SK-N-SH treated with all-trans-retinoic acid at 6 μM for 48 hours (cell line): ENCODE measurements around the gene SERP2.

Experiments used
- ATAC-seq: fragments of 200-7000 bp; cut with Tn5 transposase; 3 replicates; pipeline ENCODE4 v1.9.1; 2020; ENCODE audit warnings: mild to moderate bottlenecking, moderate library complexity
- ARNTL ChIP-seq: fragments of 450-650 bp; formaldehyde crosslinking; IDR thresholded peaks from 2 replicates; pipeline ENCODE4 v1.5.0; 2020; ENCODE audit warnings: low read depth, mild to moderate bottlenecking, moderate library complexity, borderline replicate concordance
- BACH2 ChIP-seq: fragments of 250-450 bp; sonication (Bioruptor Pico); IDR thresholded peaks from 2 replicates; pipeline ENCODE4 v1.9.0; 2021; ENCODE audit warnings: mild to moderate bottlenecking, borderline replicate concordance
- CSDC2 ChIP-seq: fragments of 250-450 bp; sonication (Bioruptor Pico); IDR thresholded peaks from 2 replicates; pipeline ENCODE4 v1.5.0; 2020; ENCODE audit warnings: mild to moderate bottlenecking, moderate library complexity
- GLIS3 ChIP-seq: fragments of 250-450 bp; sonication (Bioruptor Pico); IDR thresholded peaks from 2 replicates; pipeline ENCODE4 v1.5.0; 2020; ENCODE audit warnings: mild to moderate bottlenecking, moderate library complexity
- ISL1 ChIP-seq: fragments of 250-450 bp; sonication (Bioruptor Pico); IDR thresholded peaks from 2 replicates; pipeline ENCODE4 v2.1.2; 2022; ENCODE audit warnings: mild to moderate bottlenecking, moderate library complexity
- OSR1 ChIP-seq: fragments of 250-450 bp; sonication (Bioruptor Pico); IDR thresholded peaks from 2 replicates; pipeline ENCODE4 v1.8.0; 2022; ENCODE audit warnings: moderate library complexity, mild to moderate bottlenecking, inconsistent platforms
- PPARA ChIP-seq: fragments of 250-450 bp; sonication (Bioruptor Pico); IDR thresholded peaks from 2 replicates; pipeline ENCODE4 v1.5.0; 2020; ENCODE audit warnings: mild to moderate bottlenecking, borderline replicate concordance
- RARB ChIP-seq: fragments of 250-450 bp; sonication (Bioruptor Pico); IDR thresholded peaks from 2 replicates; pipeline ENCODE4 v1.8.0; 2021; ENCODE audit warnings: mild to moderate bottlenecking, moderate library complexity
- SNAI2 ChIP-seq: fragments of 250-450 bp; sonication (Bioruptor Pico); IDR thresholded peaks from 2 replicates; pipeline ENCODE4 v1.5.0; 2020; ENCODE audit warnings: mild to moderate bottlenecking, moderate library complexity
- TCF4 ChIP-seq: fragments of 250-450 bp; sonication (Bioruptor Pico); IDR thresholded peaks from 2 replicates; pipeline ENCODE4 v1.8.0; 2021; ENCODE audit warnings: mild to moderate bottlenecking, moderate library complexity, borderline replicate concordance
- TOX ChIP-seq: fragments of 250-450 bp; sonication (Bioruptor Pico); IDR thresholded peaks from 2 replicates; pipeline ENCODE4 v1.8.0; 2021; ENCODE audit warnings: mild to moderate bottlenecking, moderate library complexity, borderline replicate concordance
- ZC3H10 ChIP-seq: fragments of 250-450 bp; sonication (Bioruptor Pico); IDR thresholded peaks from 2 replicates; pipeline ENCODE4 v1.5.1; 2021; ENCODE audit warnings: mild to moderate bottlenecking, moderate library complexity
- ZFP30 ChIP-seq: fragments of 450-650 bp; formaldehyde crosslinking; IDR thresholded peaks from 2 replicates; pipeline ENCODE4 v1.5.0; 2022; ENCODE audit warnings: mild to moderate bottlenecking, moderate library complexity
- ZNF8 ChIP-seq: fragments of 450-650 bp; formaldehyde crosslinking; IDR thresholded peaks from 2 replicates; pipeline ENCODE4 v1.5.0; 2020; ENCODE audit warnings: mild to moderate bottlenecking, moderate library complexity
- TF ChIP-seq, protein P1 (sequence below): fragments of 250-450 bp; sonication (Bioruptor Pico); IDR thresholded peaks from 2 replicates; pipeline ENCODE4 v1.8.0; 2020; ENCODE audit warnings: mild to moderate bottlenecking, moderate library complexity, borderline replicate concordance
- TF ChIP-seq, protein P2 (sequence below): fragments of 250-450 bp; sonication (Bioruptor Pico); IDR thresholded peaks from 2 replicates; pipeline ENCODE4 v1.5.1; 2020; ENCODE audit warnings: low read depth, mild to moderate bottlenecking, moderate library complexity
- TF ChIP-seq, protein P3 (sequence below): fragments of 250-450 bp; sonication (Bioruptor Pico); IDR thresholded peaks from 2 replicates; pipeline ENCODE4 v1.5.0; 2020; ENCODE audit warnings: mild to moderate bottlenecking, moderate library complexity
- TF ChIP-seq, protein P4 (sequence below): fragments of 250-450 bp; sonication (Bioruptor Pico); IDR thresholded peaks from 2 replicates; pipeline ENCODE4 v1.5.1; 2021; ENCODE audit warnings: mild to moderate bottlenecking, moderate library complexity

SERP2 gene

DNA sequence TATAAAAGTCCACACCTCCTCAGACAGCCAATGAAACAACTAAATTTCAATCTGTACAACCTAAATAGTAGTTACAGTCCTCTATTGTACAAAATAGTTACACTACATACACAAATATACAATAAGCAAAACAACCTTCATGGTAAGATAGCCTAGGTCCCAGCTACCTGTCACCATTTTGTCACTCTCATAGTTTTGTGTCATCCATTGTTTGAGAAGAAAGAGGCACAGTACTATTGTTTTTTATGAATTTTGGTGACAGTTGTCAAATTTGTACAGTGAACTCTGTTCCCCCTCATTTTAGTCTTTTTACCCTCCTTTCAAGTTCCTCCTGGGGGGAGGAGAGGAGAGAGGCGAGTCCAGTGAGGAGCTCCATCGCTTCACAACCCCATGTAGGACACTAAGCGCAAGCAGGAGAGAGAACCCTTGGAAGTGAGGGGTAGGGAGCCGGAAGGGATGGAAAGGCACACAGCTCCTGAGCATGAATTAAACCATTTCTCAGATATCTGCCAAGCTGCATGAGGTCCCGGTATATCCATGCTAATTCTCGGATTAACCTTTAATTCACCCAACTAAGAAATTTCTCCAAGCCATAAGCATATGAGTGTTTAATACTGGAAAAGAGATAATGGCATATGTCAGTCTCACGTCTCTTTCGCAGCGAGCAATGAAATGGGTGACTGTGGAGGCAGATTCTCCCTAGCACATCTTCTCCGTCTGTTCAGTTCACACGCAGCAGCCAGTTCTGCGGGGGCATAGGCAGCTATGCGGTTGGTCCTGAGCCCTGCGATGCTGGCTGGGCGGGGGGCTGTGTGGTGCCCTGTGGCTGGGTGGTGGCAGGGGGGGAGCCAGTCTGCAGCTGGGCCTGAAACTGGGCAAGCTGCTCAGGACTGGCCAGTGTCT is 60.5 kb downstream of the SERP2 start:
- no peak for TF ChIP-seq OSR1 (CRISPR knock-in tag)
- no peak for TF ChIP-seq CSDC2
- no peak for TF ChIP-seq PPARA (CRISPR knock-in tag)
- TF ChIP-seq, protein P1, sequence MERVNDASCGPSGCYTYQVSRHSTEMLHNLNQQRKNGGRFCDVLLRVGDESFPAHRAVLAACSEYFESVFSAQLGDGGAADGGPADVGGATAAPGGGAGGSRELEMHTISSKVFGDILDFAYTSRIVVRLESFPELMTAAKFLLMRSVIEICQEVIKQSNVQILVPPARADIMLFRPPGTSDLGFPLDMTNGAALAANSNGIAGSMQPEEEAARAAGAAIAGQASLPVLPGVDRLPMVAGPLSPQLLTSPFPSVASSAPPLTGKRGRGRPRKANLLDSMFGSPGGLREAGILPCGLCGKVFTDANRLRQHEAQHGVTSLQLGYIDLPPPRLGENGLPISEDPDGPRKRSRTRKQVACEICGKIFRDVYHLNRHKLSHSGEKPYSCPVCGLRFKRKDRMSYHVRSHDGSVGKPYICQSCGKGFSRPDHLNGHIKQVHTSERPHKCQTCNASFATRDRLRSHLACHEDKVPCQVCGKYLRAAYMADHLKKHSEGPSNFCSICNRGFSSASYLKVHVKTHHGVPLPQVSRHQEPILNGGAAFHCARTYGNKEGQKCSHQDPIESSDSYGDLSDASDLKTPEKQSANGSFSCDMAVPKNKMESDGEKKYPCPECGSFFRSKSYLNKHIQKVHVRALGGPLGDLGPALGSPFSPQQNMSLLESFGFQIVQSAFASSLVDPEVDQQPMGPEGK (CRISPR knock-in tag): no peak
- no peak for TF ChIP-seq ZNF8 (CRISPR knock-in tag)
- TF ChIP-seq, protein P2, sequence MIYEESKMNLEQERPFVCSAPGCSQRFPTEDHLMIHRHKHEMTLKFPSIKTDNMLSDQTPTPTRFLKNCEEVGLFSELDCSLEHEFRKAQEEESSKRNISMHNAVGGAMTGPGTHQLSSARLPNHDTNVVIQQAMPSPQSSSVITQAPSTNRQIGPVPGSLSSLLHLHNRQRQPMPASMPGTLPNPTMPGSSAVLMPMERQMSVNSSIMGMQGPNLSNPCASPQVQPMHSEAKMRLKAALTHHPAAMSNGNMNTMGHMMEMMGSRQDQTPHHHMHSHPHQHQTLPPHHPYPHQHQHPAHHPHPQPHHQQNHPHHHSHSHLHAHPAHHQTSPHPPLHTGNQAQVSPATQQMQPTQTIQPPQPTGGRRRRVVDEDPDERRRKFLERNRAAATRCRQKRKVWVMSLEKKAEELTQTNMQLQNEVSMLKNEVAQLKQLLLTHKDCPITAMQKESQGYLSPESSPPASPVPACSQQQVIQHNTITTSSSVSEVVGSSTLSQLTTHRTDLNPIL (CRISPR knock-in tag): no peak
- TF ChIP-seq TCF4 (CRISPR knock-in tag): no peak
- no peak for TF ChIP-seq ARNTL (CRISPR knock-in tag)
- TF ChIP-seq BACH2 (CRISPR knock-in tag): no peak
- TF ChIP-seq ISL1 (CRISPR knock-in tag): no peak
- TF ChIP-seq TOX: no peak
- TF ChIP-seq, protein P3, sequence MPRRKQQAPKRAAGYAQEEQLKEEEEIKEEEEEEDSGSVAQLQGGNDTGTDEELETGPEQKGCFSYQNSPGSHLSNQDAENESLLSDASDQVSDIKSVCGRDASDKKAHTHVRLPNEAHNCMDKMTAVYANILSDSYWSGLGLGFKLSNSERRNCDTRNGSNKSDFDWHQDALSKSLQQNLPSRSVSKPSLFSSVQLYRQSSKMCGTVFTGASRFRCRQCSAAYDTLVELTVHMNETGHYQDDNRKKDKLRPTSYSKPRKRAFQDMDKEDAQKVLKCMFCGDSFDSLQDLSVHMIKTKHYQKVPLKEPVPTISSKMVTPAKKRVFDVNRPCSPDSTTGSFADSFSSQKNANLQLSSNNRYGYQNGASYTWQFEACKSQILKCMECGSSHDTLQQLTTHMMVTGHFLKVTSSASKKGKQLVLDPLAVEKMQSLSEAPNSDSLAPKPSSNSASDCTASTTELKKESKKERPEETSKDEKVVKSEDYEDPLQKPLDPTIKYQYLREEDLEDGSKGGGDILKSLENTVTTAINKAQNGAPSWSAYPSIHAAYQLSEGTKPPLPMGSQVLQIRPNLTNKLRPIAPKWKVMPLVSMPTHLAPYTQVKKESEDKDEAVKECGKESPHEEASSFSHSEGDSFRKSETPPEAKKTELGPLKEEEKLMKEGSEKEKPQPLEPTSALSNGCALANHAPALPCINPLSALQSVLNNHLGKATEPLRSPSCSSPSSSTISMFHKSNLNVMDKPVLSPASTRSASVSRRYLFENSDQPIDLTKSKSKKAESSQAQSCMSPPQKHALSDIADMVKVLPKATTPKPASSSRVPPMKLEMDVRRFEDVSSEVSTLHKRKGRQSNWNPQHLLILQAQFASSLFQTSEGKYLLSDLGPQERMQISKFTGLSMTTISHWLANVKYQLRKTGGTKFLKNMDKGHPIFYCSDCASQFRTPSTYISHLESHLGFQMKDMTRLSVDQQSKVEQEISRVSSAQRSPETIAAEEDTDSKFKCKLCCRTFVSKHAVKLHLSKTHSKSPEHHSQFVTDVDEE (CRISPR knock-in tag): no peak
- TF ChIP-seq, all 23 proteins: peak for 0
- ATAC-seq: no peak

DNA sequence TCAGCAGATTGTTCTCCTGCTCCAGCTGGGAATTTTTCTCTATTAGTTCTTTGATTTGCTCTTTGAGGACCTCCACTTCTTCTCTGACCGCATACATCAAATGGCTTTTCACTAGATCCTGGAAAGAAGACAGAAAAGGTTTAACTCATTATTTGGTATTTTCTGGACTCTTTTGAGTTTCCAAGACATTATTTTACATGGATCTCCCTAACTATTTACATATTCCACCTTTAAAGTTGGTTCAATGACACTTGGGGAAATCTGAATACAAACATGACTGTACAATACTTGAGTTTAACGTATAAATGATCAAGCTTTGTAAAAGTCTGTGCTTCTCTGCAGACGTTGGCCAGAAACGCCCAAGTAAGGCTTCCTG is 61.1 kb downstream of the SERP2 start:
- no peak for ATAC-seq
- no peak for TF ChIP-seq SNAI2 (CRISPR knock-in tag)
- TF ChIP-seq RARB (CRISPR knock-in tag): no peak
- TF ChIP-seq ZC3H10 (CRISPR knock-in tag): no peak
- no peak for TF ChIP-seq ZNF8 (CRISPR knock-in tag)
- TF ChIP-seq, protein P3 (CRISPR knock-in tag): no peak
- TF ChIP-seq, protein P1 (CRISPR knock-in tag): no peak
- no peak for TF ChIP-seq GLIS3 (CRISPR knock-in tag)
- no peak for TF ChIP-seq ISL1 (CRISPR knock-in tag)
- no peak for TF ChIP-seq TOX
- TF ChIP-seq, protein P2 (CRISPR knock-in tag): no peak
- TF ChIP-seq, protein P4, sequence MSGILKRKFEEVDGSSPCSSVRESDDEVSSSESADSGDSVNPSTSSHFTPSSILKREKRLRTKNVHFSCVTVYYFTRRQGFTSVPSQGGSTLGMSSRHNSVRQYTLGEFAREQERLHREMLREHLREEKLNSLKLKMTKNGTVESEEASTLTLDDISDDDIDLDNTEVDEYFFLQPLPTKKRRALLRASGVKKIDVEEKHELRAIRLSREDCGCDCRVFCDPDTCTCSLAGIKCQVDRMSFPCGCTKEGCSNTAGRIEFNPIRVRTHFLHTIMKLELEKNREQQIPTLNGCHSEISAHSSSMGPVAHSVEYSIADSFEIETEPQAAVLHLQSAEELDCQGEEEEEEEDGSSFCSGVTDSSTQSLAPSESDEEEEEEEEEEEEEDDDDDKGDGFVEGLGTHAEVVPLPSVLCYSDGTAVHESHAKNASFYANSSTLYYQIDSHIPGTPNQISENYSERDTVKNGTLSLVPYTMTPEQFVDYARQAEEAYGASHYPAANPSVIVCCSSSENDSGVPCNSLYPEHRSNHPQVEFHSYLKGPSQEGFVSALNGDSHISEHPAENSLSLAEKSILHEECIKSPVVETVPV: no peak
- no peak for TF ChIP-seq ZFP30 (CRISPR knock-in tag)
- no peak for TF ChIP-seq TCF4 (CRISPR knock-in tag)
